NCI-H460 (cell line): Measurements from ENCODE around the gene ALK. TPM values are rescaled to one million over a fixed set of nuclear protein-coding genes. Genes with fewer than 3 reads are reported as not detected.

Source experiments
- DNase-seq: peaks from one replicate; pipeline ENCODE4 v3.0.0-alpha.2; 2016; ENCODE audit warnings: low read depth; ENCODE audit errors: extremely low read depth
- total RNA-seq: library from RNA; depleted of rRNA; stranded (reverse); fragments of >200 nt; shearing (Covaris generic); gene quantifications from 2 replicates; pipeline ENCODE4 v1.2.3, GENCODE V29; 2014

Gene ALK
- total RNA-seq, 1 experiment from 2014 or later, result 0.02 TPM

DNA sequence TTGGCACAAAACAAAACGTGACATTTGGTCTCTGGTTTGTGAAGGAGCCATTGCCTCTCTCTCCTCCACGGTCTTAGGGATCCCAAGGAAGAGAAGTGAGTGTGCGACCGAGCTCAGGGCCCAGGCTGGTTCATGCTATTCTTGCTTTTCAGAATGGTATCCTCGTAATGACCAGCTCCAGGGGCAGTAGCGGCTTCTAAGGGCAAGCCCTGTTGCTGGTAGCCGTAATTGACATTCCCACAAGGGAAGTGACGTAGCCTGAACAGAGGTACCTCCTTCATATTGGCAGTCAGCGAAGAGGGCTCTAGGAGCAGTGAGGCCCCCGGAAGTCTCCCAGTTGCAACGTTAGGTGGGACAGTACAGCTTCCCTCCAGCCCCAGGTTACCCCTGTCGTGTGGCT, 728.3 kb downstream of the ALK start:
- no peak for DNase-seq

DNA sequence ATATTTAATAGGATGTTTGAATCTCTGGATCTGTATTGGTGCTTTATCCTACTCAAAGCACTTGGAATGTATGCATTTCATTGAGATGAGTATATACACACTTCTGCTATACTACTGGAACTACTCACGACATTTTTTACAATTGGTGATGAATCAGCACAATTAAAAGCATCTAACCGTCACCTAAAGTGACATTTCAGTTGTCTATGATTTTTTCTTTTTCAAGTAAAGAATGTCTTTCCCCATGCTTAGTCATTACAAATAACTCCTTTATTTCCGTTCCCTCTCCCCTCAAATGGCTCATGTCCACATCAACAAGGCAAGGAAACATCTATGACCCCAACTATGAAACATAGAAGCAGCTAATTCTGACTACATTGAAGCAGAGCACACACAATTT, 728.9 kb downstream of the ALK start:
- DNase-seq, result no peak

DNA sequence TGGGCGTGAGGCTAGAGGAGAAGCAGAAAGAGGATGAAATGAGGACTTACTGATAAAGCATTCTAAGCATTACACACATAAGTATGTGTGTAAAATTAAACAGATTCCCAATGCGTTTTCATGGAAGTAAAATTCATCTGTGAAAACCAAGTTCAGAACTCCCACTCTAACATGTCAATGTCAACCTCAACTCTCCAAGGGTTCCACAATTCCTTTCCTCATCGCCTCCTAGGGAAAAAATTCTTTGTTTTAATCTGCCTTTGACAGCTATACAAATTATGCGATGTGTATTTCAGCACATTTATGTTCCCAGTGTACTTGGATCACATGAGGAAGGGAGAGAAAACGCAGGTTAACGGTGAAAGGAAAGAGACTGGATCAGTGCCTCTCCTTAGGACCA, 729.6 kb downstream of the ALK start:
- no peak for DNase-seq

DNA sequence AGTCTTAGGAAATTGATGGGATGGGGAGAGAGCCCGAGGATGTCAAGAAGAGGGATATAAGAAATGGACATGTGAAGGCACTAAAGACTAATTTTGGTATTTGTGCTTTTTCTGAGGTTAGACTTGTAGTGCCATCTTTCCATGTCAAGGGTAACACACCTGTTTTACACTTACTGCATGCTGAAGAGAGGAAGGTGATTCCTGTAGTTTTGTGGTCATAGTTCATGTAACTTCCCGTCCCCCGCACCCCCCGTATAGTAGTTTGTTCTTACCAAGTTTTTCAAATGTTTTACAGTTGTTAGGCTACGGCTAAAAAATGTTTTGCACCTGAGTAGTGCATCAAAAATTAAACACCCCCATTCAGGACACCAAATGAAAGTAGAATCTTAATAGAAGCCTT, 732.3 kb downstream of the ALK start:
- no peak for DNase-seq

DNA sequence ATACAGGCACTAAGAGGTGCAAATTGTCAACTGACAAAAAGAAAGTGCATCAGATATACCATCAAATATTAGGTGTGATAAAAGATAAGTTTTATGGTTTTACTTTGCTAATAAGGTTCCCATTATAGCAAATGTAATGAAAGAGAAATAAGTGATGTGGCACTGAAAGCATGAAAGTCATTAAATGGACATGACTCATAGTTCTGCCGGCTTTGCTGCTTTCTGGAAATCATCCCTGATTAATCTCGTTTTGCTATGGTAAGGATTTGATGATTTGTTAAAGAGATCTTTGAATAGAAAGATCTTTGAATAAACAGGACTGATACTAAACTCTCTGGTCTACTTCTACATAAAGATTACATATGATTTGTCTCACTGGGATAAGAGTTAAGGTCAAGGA, 733.5 kb downstream of the ALK start:
- DNase-seq, result no peak

DNA sequence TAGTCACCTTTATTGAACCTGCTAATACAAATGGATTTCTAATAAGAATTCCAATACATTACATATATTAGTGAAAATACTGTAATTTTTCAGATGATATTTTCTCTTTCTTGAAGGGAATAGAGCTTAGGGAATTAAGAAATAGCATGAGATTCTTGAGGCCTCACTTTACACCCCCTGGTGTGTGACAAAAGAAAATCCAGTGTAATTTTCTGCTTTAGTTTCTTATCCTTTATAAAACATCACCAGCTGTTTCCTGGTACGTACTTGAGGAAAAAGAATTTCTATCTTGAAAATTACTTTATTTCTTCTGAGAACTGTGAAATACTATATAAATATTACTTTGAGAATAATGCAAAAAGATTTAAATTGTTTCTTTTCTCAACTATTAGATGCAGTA, 734.6 kb downstream of the ALK start:
- DNase-seq, result no peak

DNA sequence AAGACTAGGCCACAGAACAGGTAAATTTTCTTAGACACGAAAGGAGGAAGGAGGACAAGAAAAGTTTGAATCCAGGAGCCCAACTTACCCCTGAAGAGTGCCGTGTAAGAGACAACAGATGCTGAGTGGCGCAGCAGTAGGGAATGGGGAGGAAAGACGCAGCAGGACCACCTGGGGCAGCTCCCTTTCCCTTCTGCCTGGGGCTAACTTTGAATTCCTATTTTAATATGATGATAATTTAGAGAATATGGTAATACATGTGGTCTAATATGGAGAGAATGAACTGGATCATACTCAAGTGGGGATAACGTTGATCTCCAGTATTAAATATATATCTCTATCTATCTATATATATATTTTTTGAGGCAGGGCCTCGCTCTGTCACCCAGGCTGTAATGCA, 736.9 kb downstream of the ALK start:
- no peak for DNase-seq

DNA sequence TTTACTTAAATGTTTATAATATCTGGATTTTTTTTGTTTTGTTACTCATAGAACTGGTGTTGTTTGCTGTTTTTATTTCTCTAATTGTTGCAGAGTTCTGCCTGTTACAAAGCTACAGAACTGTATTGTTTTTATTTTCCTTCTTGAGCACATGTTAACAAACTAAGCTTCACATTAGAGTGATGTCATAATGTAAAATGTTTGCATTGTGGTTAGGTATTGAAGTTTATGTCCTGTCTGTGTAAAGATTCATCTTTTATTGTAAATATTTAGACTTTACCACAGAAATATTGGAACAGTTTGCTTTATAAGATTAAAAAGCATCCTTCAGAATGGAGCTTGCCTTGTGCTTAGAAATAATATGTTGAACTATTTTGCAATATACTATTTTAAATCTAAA, 738.5 kb downstream of the ALK start:
- no peak for DNase-seq

DNA sequence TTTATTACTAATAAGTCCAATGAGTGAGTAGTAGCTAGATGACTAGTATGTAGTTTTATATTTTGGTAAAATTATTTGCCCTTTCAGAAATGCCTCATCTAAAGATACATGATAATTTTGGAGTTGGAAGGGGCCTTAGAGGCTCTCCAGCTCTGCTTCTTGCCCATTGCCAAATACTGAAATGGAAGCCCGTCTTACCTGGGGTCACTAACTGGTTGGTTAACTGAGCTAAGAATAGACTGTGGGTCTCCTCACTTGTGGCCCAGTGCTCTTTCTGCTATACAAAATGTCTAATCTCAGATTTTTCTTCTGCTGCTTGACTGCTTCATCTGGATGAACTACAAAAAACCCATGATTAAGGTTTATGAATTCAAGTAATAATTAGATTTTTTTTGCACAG, 739.1 kb downstream of the ALK start:
- DNase-seq, result no peak

DNA sequence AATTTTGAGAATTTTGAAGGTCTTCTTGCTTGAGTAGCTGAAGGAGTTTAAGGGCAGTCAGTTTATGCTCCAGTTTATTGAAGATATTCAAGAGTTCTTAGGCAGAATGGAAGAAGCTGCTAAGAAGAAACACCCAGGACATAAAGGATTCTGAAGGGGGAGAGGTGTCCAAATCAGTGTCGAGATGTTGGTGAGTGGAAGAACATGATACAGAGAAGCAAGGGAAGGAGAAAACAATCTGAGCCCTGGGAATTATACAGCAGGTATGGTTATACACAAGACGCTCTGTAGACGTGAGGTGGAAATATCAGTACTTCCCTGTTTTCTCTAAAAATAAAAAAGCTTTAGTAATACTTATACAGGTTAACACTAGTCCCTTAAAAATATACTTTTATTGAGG, 746.0 kb downstream of the ALK start:
- no peak for DNase-seq

DNA sequence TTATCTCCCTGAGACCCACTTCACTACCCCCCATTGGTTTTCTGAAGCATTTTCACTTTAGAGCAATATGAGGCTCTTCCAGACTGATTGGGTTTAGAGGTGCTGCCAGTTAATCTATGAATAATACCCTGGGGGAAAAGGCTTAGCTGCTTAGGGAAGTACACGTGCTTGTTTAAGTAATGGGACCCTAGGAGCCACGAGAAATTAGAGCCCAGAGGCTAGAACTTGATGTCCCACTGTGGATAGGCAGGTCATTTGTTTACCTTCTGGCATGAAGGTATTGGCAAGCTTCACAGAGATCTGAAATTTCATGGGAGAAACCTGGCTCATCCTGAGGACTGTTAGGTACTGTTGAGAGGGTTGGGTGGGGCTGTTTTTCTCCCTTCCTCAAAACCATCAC, 746.4 kb downstream of the ALK start:
- DNase-seq, result no peak

DNA sequence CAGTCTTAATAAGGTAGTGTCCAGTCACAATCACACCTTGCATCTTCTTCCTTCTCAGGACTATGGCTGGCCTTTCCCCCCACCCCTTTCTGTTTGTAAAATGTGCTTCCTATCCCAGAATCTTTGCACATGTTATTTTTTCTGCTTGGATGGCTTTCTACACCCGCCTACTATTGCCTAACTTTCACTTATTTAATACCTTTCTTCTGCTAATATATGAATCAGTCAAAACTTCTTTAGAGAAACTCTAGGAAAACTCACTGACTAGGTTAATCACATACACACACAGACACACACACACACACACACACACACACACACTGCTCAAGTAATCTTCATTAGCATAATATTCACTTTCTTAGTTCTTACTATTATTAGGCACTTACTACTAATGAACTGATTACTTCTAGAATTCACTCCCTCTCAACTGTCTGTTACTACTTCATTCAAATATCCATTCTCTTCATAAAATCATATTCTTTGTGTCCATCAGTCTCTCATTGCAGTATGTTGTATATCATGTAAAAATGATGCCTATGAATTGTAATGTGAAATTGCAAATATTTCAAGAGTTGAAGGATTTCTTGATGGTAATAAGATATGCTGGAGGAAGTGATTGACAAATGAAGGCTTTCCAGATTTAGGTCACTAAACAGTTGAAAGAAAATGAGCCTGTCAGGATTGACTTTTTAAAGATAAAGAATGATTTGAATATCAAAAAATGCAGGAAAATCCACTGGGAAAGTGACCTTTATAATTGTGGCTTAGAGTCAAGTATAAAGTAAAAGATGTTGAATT, 754.9 kb downstream of the ALK start:
- DNase-seq, result no peak

DNA sequence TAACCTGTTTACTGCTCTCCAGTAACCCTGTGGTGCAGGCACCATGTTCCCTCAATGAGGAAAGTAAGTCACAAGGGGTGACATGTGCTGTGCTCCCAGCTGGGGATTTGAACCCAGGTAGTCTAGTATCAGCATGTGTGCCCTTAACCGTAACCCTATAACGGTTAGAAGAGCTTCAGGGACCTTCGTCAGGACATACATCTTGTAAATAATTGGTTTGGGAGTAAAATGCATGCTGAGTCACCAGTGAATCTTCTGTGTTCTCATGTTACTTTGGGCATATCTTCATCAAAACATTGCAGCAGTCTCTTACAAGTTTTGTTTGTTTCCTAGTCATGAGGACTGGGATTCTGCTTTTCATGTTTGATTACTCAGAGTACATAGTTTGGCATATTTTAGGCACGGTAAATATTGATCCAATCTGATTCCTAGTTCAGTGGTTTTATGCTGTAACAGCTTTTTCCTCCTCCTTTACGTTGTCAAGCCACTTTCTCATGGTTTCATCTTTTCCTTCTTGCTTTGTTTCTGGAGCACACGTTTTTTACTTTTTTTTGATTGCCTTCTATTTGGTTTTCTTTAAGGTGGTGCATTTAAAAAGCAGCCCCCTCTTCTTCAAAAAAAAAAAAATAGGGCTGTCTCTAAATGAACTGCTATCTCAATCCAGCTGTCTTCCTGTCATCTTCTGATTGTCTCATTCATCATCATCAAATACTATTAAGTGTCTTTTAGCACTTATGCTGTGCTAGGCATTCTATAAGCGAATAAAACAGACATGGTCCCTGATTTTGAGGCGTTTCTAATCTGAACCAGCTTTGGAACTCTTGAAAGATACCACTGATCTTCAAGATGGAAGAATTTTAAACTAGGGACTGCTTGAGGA, 755.8 kb downstream of the ALK start:
- DNase-seq, result peak; percentile 11

DNA sequence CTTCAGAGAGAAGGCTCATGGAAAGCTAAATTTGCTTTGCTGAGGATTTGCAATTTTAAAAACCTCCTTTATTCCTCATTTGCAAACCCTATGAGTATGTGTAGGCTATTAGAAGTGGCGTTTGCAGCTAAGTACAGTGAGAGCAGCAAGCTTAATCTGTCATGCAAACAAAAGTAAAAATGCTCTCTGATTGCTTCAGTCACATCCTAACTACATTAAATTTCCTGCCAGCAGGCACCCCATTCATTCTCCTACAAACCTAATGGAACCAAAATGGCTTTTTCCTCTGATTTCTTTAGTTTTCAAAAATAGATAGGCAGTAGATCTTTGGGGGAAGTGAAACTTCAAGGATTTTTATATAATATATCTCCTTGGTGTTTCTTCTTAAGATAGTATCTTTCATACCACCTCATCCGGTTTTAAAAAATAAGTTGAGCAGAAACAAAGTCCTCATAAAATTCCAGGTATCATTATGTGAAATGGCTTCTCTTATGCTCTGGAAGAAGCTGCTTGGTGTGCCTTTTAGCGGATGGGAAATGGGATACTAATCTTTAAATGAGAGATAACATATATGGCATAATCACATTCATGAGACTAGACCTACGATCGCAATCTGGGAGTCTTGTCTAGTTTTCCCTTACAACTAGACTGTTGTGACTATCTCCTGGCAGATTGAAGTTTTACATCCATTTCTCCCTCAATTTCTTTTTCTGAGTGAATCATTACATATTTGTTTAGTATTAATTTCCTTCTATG, 757.1 kb downstream of the ALK start:
- DNase-seq, result no peak

DNA sequence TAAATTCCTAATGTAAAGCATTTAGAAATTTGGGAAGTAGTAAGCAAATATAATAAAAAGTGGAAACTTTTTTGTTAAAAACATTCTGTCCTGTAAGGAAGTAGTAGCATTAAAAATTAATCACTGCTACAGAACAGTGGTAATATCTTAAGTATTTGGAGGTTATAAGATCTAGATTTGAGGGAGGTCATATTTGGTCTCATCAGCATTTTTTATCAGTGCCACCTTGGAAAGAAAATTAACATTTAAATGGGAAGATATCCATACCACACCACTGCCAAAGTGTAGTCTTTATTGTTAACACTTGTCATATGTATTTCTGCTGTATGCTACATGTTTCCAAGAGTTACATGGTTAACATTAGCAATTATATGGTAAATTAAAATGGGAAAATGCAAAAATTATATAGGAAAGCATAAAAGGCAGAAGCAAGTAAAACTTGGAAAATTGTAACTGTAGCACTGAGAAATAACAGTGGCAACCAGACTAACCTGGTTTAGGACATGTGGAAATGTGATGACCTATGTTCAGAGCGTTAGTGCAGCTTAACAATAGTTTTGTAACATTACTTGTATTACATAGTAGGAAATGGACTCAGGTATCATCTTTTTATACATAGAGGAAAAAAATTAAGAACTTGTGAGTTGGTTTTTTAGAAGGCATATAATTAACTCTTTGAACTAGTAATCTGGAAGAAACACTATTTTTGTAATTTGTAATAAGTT, 759.0 kb downstream of the ALK start:
- DNase-seq, result no peak

DNA sequence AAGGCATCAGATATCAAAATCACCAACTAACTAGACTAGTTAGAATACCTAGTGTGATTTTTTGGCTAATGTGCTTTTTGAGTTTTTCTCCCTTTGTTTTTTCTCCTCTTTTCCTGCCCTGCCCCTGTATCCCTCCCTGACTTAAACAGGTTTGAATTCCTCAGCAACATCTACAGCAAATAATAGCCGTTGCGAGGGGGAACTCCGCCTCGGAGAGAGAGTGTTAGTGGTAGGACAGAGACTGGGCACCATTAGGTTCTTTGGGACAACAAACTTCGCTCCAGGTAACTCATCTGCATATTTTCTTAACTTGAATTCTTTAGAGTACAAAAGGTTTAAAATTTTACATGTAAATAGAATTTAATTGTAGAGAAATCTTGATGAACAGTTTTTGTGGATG, 761.2 kb downstream of the ALK start:
- no peak for DNase-seq

DNA sequence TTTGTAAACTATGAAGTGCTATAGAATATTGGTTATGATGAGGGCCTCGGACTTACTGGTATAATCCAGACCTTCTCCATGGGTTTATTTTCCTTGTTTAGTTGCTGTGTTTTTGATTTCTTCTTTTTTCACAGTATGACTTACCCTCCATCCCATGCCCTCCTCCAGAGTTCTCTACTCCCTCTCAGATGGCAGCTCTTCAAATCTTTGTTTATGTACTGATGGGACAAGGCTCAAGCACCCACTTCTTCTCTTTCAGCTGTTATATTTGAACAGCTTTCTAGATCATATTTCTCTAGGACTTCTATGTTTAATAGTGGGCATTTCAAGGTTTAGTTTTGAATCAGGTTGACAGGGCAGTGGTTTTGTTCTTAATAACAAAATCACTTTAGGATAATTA, 762.3 kb downstream of the ALK start:
- DNase-seq, result no peak

DNA sequence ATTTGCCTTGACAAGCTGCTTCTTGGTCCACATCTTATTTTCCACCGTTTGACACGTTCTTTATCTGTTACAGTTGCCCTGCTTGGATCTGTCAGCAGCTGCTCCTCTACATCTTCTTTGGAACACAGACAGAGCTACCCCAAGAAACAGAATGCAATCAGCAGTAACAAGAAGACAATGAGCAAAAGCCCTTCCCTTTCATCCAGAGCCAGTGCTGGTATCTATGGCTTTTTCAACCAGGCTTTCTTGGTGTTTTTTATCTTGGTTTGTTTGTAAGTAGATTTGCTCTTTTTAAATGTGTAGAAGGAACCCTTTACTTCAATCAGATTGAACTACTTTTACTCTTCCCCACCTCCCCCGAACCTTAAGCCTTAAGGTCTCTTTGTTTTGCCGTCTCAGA, 764.3 kb downstream of the ALK start:
- DNase-seq, result no peak

DNA sequence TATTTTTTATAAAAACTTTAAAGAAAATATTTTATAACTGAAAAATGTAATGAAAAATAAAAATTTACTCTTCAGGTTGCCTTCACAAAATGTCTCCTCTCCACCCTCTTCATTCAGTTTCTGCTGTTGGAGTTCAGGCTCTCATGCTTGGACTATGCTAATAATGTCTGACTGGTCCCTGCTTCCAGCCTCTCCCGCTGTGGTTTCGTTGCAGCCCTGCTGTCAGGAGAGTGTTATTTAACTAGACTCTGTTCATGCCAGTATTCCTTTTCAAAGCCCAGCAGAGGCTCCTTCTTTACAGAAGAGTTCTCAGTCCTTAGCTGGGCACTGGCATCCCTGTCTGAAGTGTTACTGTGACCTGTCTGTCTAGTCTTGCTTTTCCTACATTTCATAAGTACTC, 765.8 kb downstream of the ALK start:
- no peak for DNase-seq

DNA sequence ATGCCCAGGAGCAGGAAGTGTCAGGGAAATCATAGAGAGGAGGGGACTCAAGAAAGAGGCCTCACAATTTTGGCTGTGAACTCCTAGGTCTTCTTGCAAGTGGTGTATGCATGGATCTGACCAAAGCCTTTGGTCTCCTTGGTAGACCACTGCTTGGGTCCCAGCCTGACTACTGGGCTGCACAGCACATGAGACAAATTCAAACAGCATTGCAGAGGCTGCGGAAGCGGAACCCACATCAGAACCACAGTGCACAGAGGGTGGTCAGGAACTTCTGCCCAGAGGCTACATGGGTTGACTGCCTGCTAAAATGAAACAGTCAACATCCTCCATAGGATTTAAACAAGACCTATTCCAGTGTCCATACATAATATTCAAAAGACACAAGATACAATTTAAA, 766.8 kb downstream of the ALK start:
- no peak for DNase-seq

DNA sequence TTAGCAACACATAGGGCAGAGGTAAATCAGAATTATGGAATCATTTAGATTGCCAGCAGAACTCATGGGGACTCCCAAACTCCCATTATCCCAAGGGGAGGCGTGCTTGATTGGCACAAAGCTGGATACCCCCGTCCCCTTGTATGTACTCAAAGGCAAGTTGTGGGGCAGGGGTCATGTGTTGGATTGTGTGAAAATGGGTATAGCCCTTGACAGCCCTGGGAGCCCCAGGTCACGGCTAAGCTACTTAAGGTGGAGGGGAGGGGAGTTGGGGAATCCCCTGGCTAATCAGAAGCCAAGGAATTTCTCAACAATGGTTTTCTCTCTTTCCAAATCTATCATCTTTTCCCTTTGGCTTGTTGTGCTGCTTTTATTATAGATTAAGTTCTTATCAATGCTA, 773.4 kb downstream of the ALK start:
- DNase-seq, result no peak
